Neural crest cell (in vitro differentiated cells): ENCODE measurements around the gene WDFY4. TPM values are rescaled to one million over a fixed set of nuclear protein-coding genes. Genes with fewer than 3 reads are reported as not detected.
A peak's percentile ranks its signal among the peaks of the same experiment; 100 is the strongest.

Source experiments
- DNase-seq: peaks from one replicate; pipeline ENCODE4 v3.0.0; 2021; ENCODE audit warnings: low read depth, mixed read lengths, low spot score
- H3K27ac Mint-ChIP-seq: one replicate; pipeline ENCODE4 v1.8.0; 2021; ENCODE audit warnings: mild to moderate bottlenecking, mixed read lengths; ENCODE audit not compliant: unreplicated experiment
- H3K27me3 Mint-ChIP-seq: 2 replicates; pipeline ENCODE4 v1.8.0; 2021; ENCODE audit warnings: low read depth, mild to moderate bottlenecking, mixed read lengths
- H3K36me3 Mint-ChIP-seq: 2 replicates; pipeline ENCODE4 v1.8.0; 2021; ENCODE audit warnings: low read depth, mild to moderate bottlenecking, mixed read lengths
- H3K4me1 Mint-ChIP-seq: 2 replicates; pipeline ENCODE4 v1.8.0; 2021; ENCODE audit warnings: mixed read lengths
- H3K4me3 Mint-ChIP-seq: one replicate; pipeline ENCODE4 v1.8.0; 2021; ENCODE audit warnings: mild to moderate bottlenecking, mixed read lengths
- H3K9me3 Mint-ChIP-seq: 2 replicates; pipeline ENCODE4 v1.8.0; 2021; ENCODE audit warnings: mixed read lengths
- total RNA-seq: library from RNA; stranded (reverse); gene quantifications from 2 replicates; pipeline ENCODE4 v1.2.1, GENCODE V29; 2021
- TF ChIP-seq, protein P1 (sequence below): fragments of 200-600 bp; sonication (generic); conservative IDR thresholded peaks from 2 replicates; pipeline ENCODE4 v1.5.0; 2021; ENCODE audit warnings: antibody characterized with exemption, mild to moderate bottlenecking

WDFY4 gene
- total RNA-seq, 1 donor from 2014 or later, result not detected

DNA sequence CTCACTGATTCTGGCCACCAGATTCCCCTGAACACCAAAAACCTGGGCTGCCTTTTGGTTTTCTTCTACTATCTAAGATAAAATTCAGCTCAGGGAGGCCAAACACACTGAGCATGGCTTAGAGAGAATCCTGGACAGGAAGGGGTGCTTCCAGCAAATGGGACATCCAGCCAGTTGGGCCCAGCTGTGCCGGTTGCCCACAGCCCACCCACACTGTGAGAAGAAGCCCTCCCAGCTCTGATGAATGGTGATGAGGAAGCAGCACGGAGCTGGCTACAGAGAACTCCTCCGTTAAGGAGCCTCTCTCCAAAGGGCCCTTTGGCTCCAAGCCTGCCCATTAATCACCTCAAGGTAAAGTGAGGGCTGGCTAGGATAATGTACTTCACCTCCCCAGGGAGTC lies 239.1 kb downstream of the WDFY4 start:
- Mint-ChIP-seq H3K27ac (no peak overlapping the region), H3K4me1 (peaks cover 6% of the 10 kb centered on the region), H3K36me3 (no peaks in the 10 kb centered on the region), H3K9me3 (no peaks in the 10 kb centered on the region), H3K27me3 (no peaks in the 10 kb centered on the region), H3K4me3 (no peak overlapping the region)
- TF ChIP-seq, protein P1, sequence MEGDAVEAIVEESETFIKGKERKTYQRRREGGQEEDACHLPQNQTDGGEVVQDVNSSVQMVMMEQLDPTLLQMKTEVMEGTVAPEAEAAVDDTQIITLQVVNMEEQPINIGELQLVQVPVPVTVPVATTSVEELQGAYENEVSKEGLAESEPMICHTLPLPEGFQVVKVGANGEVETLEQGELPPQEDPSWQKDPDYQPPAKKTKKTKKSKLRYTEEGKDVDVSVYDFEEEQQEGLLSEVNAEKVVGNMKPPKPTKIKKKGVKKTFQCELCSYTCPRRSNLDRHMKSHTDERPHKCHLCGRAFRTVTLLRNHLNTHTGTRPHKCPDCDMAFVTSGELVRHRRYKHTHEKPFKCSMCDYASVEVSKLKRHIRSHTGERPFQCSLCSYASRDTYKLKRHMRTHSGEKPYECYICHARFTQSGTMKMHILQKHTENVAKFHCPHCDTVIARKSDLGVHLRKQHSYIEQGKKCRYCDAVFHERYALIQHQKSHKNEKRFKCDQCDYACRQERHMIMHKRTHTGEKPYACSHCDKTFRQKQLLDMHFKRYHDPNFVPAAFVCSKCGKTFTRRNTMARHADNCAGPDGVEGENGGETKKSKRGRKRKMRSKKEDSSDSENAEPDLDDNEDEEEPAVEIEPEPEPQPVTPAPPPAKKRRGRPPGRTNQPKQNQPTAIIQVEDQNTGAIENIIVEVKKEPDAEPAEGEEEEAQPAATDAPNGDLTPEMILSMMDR, result no peak
- DNase-seq, result no peak

GRCh38 chr10:48924988-48925387 lies 240.3 kb downstream of the WDFY4 start:
- TF ChIP-seq, protein P1, result no peak
- Mint-ChIP-seq H3K36me3 (no peaks in the 10 kb centered on the region), H3K27ac (no peak overlapping the region), H3K4me3 (no peak overlapping the region), H3K27me3 (no peaks in the 10 kb centered on the region), H3K9me3 (no peaks in the 10 kb centered on the region), H3K4me1 (peaks cover 6% of the 10 kb centered on the region)
- DNase-seq, result no peak

GRCh38 chr10:48926255-48926654 lies 241.6 kb downstream of the WDFY4 start:
- H3K4me1 Mint-ChIP-seq, result peaks cover 10% of the 10 kb centered on the region
- H3K36me3 Mint-ChIP-seq, result no peaks in the 10 kb centered on the region
- TF ChIP-seq, protein P1, result no peak
- no peak overlapping the region for H3K4me3 Mint-ChIP-seq
- H3K27me3 Mint-ChIP-seq, result no peaks in the 10 kb centered on the region
- H3K9me3 Mint-ChIP-seq, result no peaks in the 10 kb centered on the region
- H3K27ac Mint-ChIP-seq, result no peak overlapping the region
- DNase-seq, result no peak

GRCh38 chr10:48926764-48927540 lies 242.3 kb downstream of the WDFY4 start:
- TF ChIP-seq, protein P1, result no peak
- Mint-ChIP-seq H3K4me1 (peaks cover 10% of the 10 kb centered on the region), H3K4me3 (no peak overlapping the region), H3K27me3 (no peaks in the 10 kb centered on the region), H3K27ac (peak overlapping the region; percentile 43), H3K9me3 (no peaks in the 10 kb centered on the region), H3K36me3 (no peaks in the 10 kb centered on the region)
- no peak for DNase-seq

- no peaks in the 10 kb centered on the region for H3K36me3 Mint-ChIP-seq
- H3K4me3 Mint-ChIP-seq, result no peak overlapping the region
- peaks cover 10% of the 10 kb centered on the region for H3K4me1 Mint-ChIP-seq
- no peak overlapping the region for H3K27ac Mint-ChIP-seq
- no peak for DNase-seq
- TF ChIP-seq, protein P1, result no peak
- no peaks in the 10 kb centered on the region for H3K27me3 Mint-ChIP-seq
- no peaks in the 10 kb centered on the region for H3K9me3 Mint-ChIP-seq
Measured at GRCh38 chr10:48929413-48929990, 244.8 kb downstream of the WDFY4 start.
